Suprapubic skin (tissue), 4 donors: ENCODE data around the gene TBC1D3B.
"Not testable (repeated sequence)": the region's sequence is repeated elsewhere in the genome, so short reads cannot be mapped to it uniquely, and the experiment has no call there.

Source experiments
- EP300 ChIP-seq: sonication (generic); formaldehyde crosslinking; IDR thresholded peaks from one replicate; pipeline ENCODE4 v1.6.1; 2017; ENCODE audit warnings: antibody characterized with exemption
- POLR2A ChIP-seq, 2 donors: fragments of 450-650 bp; IDR thresholded peaks; one replicate each; pipeline ENCODE4 v1.6.1; 2017; ENCODE audit warnings: antibody characterized with exemption in 2 of 2, mild to moderate bottlenecking in 2 of 2, moderate library complexity in 2 of 2
- POLR2AphosphoS5 ChIP-seq, 3 donors: sonication (generic); formaldehyde crosslinking; IDR thresholded peaks; one replicate each; pipeline ENCODE4 v1.6.1; 2017; ENCODE audit warnings: antibody characterized with exemption in 3 of 3
- TF ChIP-seq, protein P1 (sequence below), 2 donors: fragments of 200-600 bp in 1 of 2; fragments of 450-650 bp in 1 of 2; sonication (generic) in 1 of 2; IDR thresholded peaks; one replicate each; pipeline ENCODE4 v1.5.1; 2016 to 2019; ENCODE audit warnings: antibody characterized with exemption in 2 of 2, mild to moderate bottlenecking in 1 of 2, moderate library complexity in 1 of 2

DNA sequence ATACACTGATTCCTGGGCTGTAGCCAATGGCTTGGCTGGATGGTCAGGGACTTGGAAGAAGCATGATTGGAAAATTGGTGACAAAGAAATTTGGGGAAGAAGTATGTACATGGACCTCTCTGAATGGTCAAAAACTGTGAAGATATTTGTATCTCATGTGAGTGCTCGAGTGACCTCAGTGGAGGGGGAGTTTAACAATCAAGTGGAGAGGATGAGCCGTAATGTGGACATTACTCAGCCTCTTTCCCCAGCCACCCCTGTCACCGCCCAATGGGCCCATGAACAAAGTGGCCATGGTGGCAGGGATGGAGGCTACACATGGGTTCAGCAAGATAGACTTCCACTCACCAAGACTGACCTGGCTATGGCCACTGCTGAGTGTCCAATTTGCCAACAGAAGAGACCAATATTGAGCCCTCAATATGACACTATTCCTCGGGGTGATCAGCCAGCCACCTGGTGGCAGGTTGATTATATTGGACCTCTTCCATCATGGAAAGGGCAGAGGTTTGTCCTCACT, 45.2 kb upstream of the TBC1D3B start:
- TF ChIP-seq, protein P1, sequence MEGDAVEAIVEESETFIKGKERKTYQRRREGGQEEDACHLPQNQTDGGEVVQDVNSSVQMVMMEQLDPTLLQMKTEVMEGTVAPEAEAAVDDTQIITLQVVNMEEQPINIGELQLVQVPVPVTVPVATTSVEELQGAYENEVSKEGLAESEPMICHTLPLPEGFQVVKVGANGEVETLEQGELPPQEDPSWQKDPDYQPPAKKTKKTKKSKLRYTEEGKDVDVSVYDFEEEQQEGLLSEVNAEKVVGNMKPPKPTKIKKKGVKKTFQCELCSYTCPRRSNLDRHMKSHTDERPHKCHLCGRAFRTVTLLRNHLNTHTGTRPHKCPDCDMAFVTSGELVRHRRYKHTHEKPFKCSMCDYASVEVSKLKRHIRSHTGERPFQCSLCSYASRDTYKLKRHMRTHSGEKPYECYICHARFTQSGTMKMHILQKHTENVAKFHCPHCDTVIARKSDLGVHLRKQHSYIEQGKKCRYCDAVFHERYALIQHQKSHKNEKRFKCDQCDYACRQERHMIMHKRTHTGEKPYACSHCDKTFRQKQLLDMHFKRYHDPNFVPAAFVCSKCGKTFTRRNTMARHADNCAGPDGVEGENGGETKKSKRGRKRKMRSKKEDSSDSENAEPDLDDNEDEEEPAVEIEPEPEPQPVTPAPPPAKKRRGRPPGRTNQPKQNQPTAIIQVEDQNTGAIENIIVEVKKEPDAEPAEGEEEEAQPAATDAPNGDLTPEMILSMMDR (IDR thresholded peaks at IDR 0.05) = not testable (repeated sequence)
- not testable (repeated sequence) for TF ChIP-seq POLR2AphosphoS5 (IDR thresholded peaks at IDR 0.05); EP300; POLR2A (IDR thresholded peaks at IDR 0.05)
